ENCODE measurements around the gene LRRC58. TPM values are rescaled to one million over a fixed set of nuclear protein-coding genes. Genes with fewer than 3 reads are reported as not detected.

Gene LRRC58
- total RNA-seq, 1 experiment from 2014 or later = 34.8 TPM

- no peak for ATAC-seq
- Histone ChIP-seq H3K4me2 (ENCODE audit: low read length) (no peak overlapping the region), H3K27me3 (ENCODE audit: insufficient read depth, low read length) (no peaks in the 10 kb centered on the region), H3K79me2 (ENCODE audit: insufficient read depth, low read length) (no peaks in the 10 kb centered on the region), H3K9me3 (ENCODE audit: control insufficient read depth in 1 of 2, insufficient read depth in 1 of 2, low read depth in 1 of 2, low read length in 2 of 2) (no peaks in the 10 kb centered on the region), H3K9ac (ENCODE audit: low read length) (no peak overlapping the region), H3K9me2 (ENCODE audit: insufficient read depth) (no peaks in the 10 kb centered on the region), H4K20me1 (ENCODE audit: insufficient read depth) (no peaks in the 10 kb centered on the region), H3K36me3 (ENCODE audit: control insufficient read depth in 1 of 2, insufficient read depth in 2 of 2, low read length in 2 of 2) (no peaks in the 10 kb centered on the region), H3K27ac (ENCODE audit: low read depth, low read length) (no peak overlapping the region), H3K4me3 (replicated peaks in 1 of 2; ENCODE audit: low read depth in 1 of 2, low read length in 2 of 2) (no peak overlapping the region), H2AFZ (ENCODE audit: low read depth, low read length, poor library complexity, severe bottlenecking) (no peak overlapping the region), H3K4me1 (ENCODE audit: control insufficient read depth in 1 of 2, insufficient read depth in 2 of 2, low read length in 2 of 2) (no peaks in the 10 kb centered on the region)
- DNase-seq (ENCODE audit: low read depth, low spot score) = no peak
- TF ChIP-seq EGR1 (IDR thresholded peaks at IDR 0.05; ENCODE audit: low read depth) (no peak), EZH2 (IDR thresholded peaks at IDR 0.05) (no peak), CBX3 (IDR thresholded peaks at IDR 0.05; ENCODE audit: low read depth) (no peak), EZH2phosphoT487 (IDR thresholded peaks at IDR 0.05; ENCODE audit: borderline replicate concordance) (no peak), POLR2A (IDR thresholded peaks at IDR 0.05; ENCODE audit: borderline replicate concordance, extremely low read depth, insufficient read depth, insufficient read length) (no peak), CTCF (IDR thresholded peaks at IDR 0.05 in 2 of 3, conservative IDR thresholded peaks at IDR 0.05 in 1 of 3; ENCODE audit: borderline replicate concordance in 1 of 3, insufficient read depth in 1 of 3, low read depth in 2 of 3, low read length in 2 of 3) (no peak), SP1 (IDR thresholded peaks at IDR 0.05; ENCODE audit: low read depth) (no peak), REST (IDR thresholded peaks at IDR 0.05; ENCODE audit: low read depth) (no peak), ZFX (IDR thresholded peaks at IDR 0.05) (no peak), CEBPB (IDR thresholded peaks at IDR 0.05; ENCODE audit: low read depth) (no peak), SRF (IDR thresholded peaks at IDR 0.05; ENCODE audit: low read depth) (no peak), SIN3A (IDR thresholded peaks at IDR 0.05; ENCODE audit: low read depth) (no peak), JUND (IDR thresholded peaks at IDR 0.05) (no peak), ZNF274 (IDR thresholded peaks at IDR 0.05; ENCODE audit: low read depth, low read length) (no peak)
- RAD21 ChIA-PET (ENCODE audit: low non-redundant PET in 1 of 2, low total read pairs in 2 of 2, uncharacterized antibody in 2 of 2, unreplicated experiment in 2 of 2) = no interaction called here
- intact Hi-C loops (cut with micrococcal nuclease) = no loop called here
- BruUV-seq (replicated peaks) = no TSS peak
- POLR2A ChIA-PET = no interaction called here
- CTCF ChIA-PET = no interaction called here
Measured at GRCh38 chr3:120274739-120275167, 74.4 kb downstream of the LRRC58 start.

MicroRNA genes within 50 kb of the gene (microRNA counts, 767-probe panel; counts per million panel counts)
- not detected for microRNA hsa-miR-198

Other genes with a start within 250 kb of the LRRC58 start
- gene GPR156, start 64.1 kb downstream of the LRRC58 start, total RNA-seq (2021; ENCODE audit: unreplicated experiment) = 0.15 TPM
- gene FSTL1, start 101.6 kb upstream of the LRRC58 start, total RNA-seq (2021; ENCODE audit: unreplicated experiment) = 20.7 TPM
- 161 TPM for gene NDUFB4, start 247.0 kb upstream of the LRRC58 start, total RNA-seq (2021; ENCODE audit: unreplicated experiment)

Measured in HCT116 (cell line).